Stimulated activated CD4-positive, alpha-beta T cell treated with anti-CD3 and anti-CD28 coated beads, Interleukin-15, amount 100 ng/mL, for 48 hours (primary cell): ENCODE data around the gene ANTXR1.

Experiments
- DNase-seq, 2 donors: peaks; one replicate each; pipeline ENCODE4 v3.0.0-alpha.2; 2020; ENCODE audit warnings: low read depth in 2 of 2

Gene ANTXR1

GRCh38 chr2:69073928-69074570 lies 61.1 kb downstream of the ANTXR1 start:
- no peak for DNase-seq

GRCh38 chr2:69074918-69075317 lies 61.9 kb downstream of the ANTXR1 start:
- no peak for DNase-seq

- no peak for DNase-seq
These were observed 62.5 kb downstream of the ANTXR1 start for GRCh38 chr2:69075486-69075885.

GRCh38 chr2:69076601-69077000 lies 63.6 kb downstream of the ANTXR1 start:
- DNase-seq = no peak

- DNase-seq = no peak
These were observed 64.4 kb downstream of the ANTXR1 start for GRCh38 chr2:69077252-69077950.

GRCh38 chr2:69080071-69080470 lies 67.1 kb downstream of the ANTXR1 start:
- DNase-seq = no peak

- no peak for DNase-seq
These were observed 68.1 kb downstream of the ANTXR1 start for GRCh38 chr2:69081001-69081580.

GRCh38 chr2:69081757-69082156 lies 68.8 kb downstream of the ANTXR1 start:
- no peak for DNase-seq

- DNase-seq = no peak
These were observed 69.5 kb downstream of the ANTXR1 start for GRCh38 chr2:69082430-69082997.

GRCh38 chr2:69083235-69083748 lies 70.3 kb downstream of the ANTXR1 start:
- DNase-seq = no peak

GRCh38 chr2:69084492-69084891 lies 71.5 kb downstream of the ANTXR1 start:
- DNase-seq = no peak

- DNase-seq = no peak
These were observed 73.5 kb downstream of the ANTXR1 start for GRCh38 chr2:69086466-69086865.

GRCh38 chr2:69087211-69087911 lies 74.4 kb downstream of the ANTXR1 start:
- DNase-seq = no peak

GRCh38 chr2:69087912-69088240 lies 74.9 kb downstream of the ANTXR1 start:
- no peak for DNase-seq

- DNase-seq = no peak
These were observed 75.5 kb downstream of the ANTXR1 start for GRCh38 chr2:69088466-69088865.

- DNase-seq = no peak
These were observed 76.3 kb downstream of the ANTXR1 start for GRCh38 chr2:69089266-69089665.

- DNase-seq = no peak
These were observed 77.0 kb downstream of the ANTXR1 start for GRCh38 chr2:69089998-69090397.

- DNase-seq = no peak
These were observed 77.8 kb downstream of the ANTXR1 start for GRCh38 chr2:69090820-69091219.

- DNase-seq = no peak
These were observed 79.9 kb downstream of the ANTXR1 start for GRCh38 chr2:69092857-69093256.

- no peak for DNase-seq
These were observed 82.3 kb downstream of the ANTXR1 start for GRCh38 chr2:69095305-69095704.

- DNase-seq = no peak
These were observed 83.5 kb downstream of the ANTXR1 start for GRCh38 chr2:69096326-69097095.
